ENCODE results near the gene FBXW4. TPM values are rescaled to one million over a fixed set of nuclear protein-coding genes. Genes with fewer than 3 reads are reported as not detected.

FBXW4 gene
- total and polyA plus RNA-seq, 12 donors = 34.4 to 81.7 (median 58.0) TPM

GRCh38 chr10:101683276-101683675 is 11.7 kb downstream of the FBXW4 start:
- Histone ChIP-seq H3K4me3 (no peak overlapping the region), H3K9me3 (replicated peaks in 1 of 3) (no peaks in the 10 kb centered on the region), H3K36me3 (replicated peaks in 1 of 2) (no peaks in the 10 kb centered on the region), H3K4me1 (replicated peaks in 1 of 2) (peaks cover 26 to 27% of the 10 kb centered on the region in 2 donors), H3K27me3 (no peaks in the 10 kb centered on the region), H3K27ac (peak overlapping the region in 2 of 5 donors; percentile 14 to 27)
- 89 to 94% (median 92%) methylated on average over 3 of the region's 3 CpGs for WGBS, 4 donors
- intact Hi-C loops (cut with DNase I) = no loop called here
- no peak for TF ChIP-seq POLR2A (IDR thresholded peaks at IDR 0.05)
- TF ChIP-seq CTCF (IDR thresholded peaks at IDR 0.05) = no peak
- no peak for DNase-seq

- intact Hi-C loops (cut with DNase I) = no loop called here
- H3K27me3 ChIP-seq = no peaks in the 10 kb centered on the region
- no peaks in the 10 kb centered on the region for H3K36me3 ChIP-seq (replicated peaks in 1 of 2)
- peak overlapping the region in 2 of 5 donors; percentile 20 to 42 for H3K27ac ChIP-seq
- 4 to 6% (median 5%) methylated on average over 2 of the region's 2 CpGs for WGBS, 4 donors
- TF ChIP-seq CTCF (IDR thresholded peaks at IDR 0.05) (no peak), POLR2A (IDR thresholded peaks at IDR 0.05) (no peak)
- H3K9me3 ChIP-seq (replicated peaks in 1 of 3) = no peaks in the 10 kb centered on the region
- DNase-seq = no peak
- peaks cover 26 to 27% of the 10 kb centered on the region in 2 donors for H3K4me1 ChIP-seq (replicated peaks in 1 of 2)
- peak overlapping the region in 1 of 4 donors; percentile 38 for H3K4me3 ChIP-seq
These were observed 12.7 kb downstream of the FBXW4 start for GRCh38 chr10:101682172-101682825.

DNA sequence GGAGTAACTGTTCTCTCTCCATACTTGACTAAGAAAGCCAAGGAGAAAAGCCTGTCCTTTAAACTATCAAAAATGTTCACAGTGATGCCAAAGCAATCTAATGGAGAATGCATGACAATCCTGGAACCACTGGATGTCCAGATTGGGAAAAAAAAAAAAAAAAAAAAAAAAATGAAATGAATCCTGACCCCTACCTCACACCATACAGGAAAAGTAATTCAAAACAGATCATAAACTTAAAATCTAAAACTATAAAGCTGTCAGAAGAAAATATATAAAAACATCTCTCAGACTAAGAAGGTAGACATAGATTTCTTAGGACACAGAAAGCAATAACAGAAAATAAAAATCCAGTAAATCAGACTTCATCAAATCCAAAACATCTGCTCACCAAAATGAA is 18.4 kb downstream of the FBXW4 start:
- intact Hi-C loops (cut with DNase I) = no loop called here
- H3K4me1 ChIP-seq (replicated peaks in 1 of 2) = peaks cover 5 to 9% of the 10 kb centered on the region in 2 donors
- H3K27me3 ChIP-seq = no peaks in the 10 kb centered on the region
- peaks cover 0 to 34% of the 10 kb centered on the region in 2 donors for H3K36me3 ChIP-seq (replicated peaks in 1 of 2)
- peaks cover 0 to 5% (median 0%) of the 10 kb centered on the region in 3 donors for H3K9me3 ChIP-seq (replicated peaks in 1 of 3)
- TF ChIP-seq CTCF (IDR thresholded peaks at IDR 0.05) (no peak), POLR2A (IDR thresholded peaks at IDR 0.05) (no peak)
- no peak for DNase-seq
- no peak overlapping the region for H3K4me3 ChIP-seq
- H3K27ac ChIP-seq = no peak overlapping the region

- H3K4me1 ChIP-seq (replicated peaks in 1 of 2) = no peaks in the 10 kb centered on the region
- no peak for TF ChIP-seq POLR2A (IDR thresholded peaks at IDR 0.05)
- no peak for TF ChIP-seq CTCF (IDR thresholded peaks at IDR 0.05)
- 94 to 98% (median 95%) methylated on average over 2 of the region's 2 CpGs for WGBS, 4 donors
- H3K36me3 ChIP-seq (replicated peaks in 1 of 2) = peaks cover 0 to 47% of the 10 kb centered on the region in 2 donors
- no peak overlapping the region for H3K27ac ChIP-seq
- peaks cover 0 to 5% (median 0%) of the 10 kb centered on the region in 3 donors for H3K9me3 ChIP-seq (replicated peaks in 1 of 3)
- intact Hi-C loops (cut with DNase I) = no loop called here
- H3K4me3 ChIP-seq = no peak overlapping the region
- DNase-seq = no peak
- H3K27me3 ChIP-seq = no peaks in the 10 kb centered on the region
These were observed 19.9 kb downstream of the FBXW4 start for GRCh38 chr10:101675115-101675514.
